Body of pancreas (tissue), 4 donors: ENCODE measurements around the gene PAM. TPM values are rescaled to one million over a fixed set of nuclear protein-coding genes. Genes with fewer than 3 reads are reported as not detected.
"Not testable (repeated sequence)": the region's sequence is repeated elsewhere in the genome, so short reads cannot be mapped to it uniquely, and the experiment has no call there.

Experiments used
- ATAC-seq: fragments of 150-250 bp; one replicate; pipeline ENCODE4 v1.9.1; 2016
- DNase-seq, 4 donors: peaks; one replicate each; pipeline ENCODE4 v3.0.0-alpha.2; 2019
- H3K27ac ChIP-seq, 4 donors: fragments of 200-600 bp; sonication (generic); 1 replicate in 3 of 4; 2 replicates in 1 of 4; pipeline versions ENCODE4 v1.5.1 to v1.6.1; 2016 to 2019; ENCODE audit warnings: mild to moderate bottlenecking in 1 of 4, mixed read lengths in 1 of 4, moderate library complexity in 1 of 4
- H3K27me3 ChIP-seq, 2 donors: fragments of 200-600 bp; sonication (generic); one replicate each; pipeline ENCODE4 v1.6.0; 2016; ENCODE audit warnings: mild to moderate bottlenecking in 1 of 2
- H3K36me3 ChIP-seq, 2 donors: fragments of 200-600 bp; sonication (generic); replicated peaks in 1 of 2; 2 replicates each; pipeline ENCODE4 v1.5.1; 2016; ENCODE audit warnings: low read depth in 2 of 2; ENCODE audit not compliant: insufficient read depth in 1 of 2
- H3K4me1 ChIP-seq: fragments of 200-600 bp; sonication (generic); one replicate; pipeline ENCODE4 v1.6.0; 2016
- H3K4me3 ChIP-seq, 2 donors: fragments of 200-600 bp; sonication (generic); 1 replicate in 1 of 2; 2 replicates in 1 of 2; pipeline ENCODE4 v1.5.1; 2016 to 2019
- H3K9me3 ChIP-seq, 3 donors: fragments of 200-600 bp; sonication (generic); 1 replicate in 2 of 3; 2 replicates in 1 of 3; pipeline ENCODE4 v1.5.1; 2016
- POLR2A ChIP-seq, 3 donors: fragments of 450-650 bp; IDR thresholded peaks; one replicate each; pipeline ENCODE4 v1.6.1; 2016; ENCODE audit warnings: antibody characterized with exemption in 3 of 3, mild to moderate bottlenecking in 2 of 3
- whole genome bisulfite sequencing, 2 donors: methylation state at CpG; one replicate each; pipeline ENCODE4 v1.1.5; 2017; 5-methylcytosine and 5-hydroxymethylcytosine counted together
- intact Hi-C: fragments of 100-400 bp; cut with DNase I; formaldehyde crosslinking; loops from one replicate; pipeline ENCODE4 v1.15.1; 2023
- total RNA-seq, 2 donors: library from RNA; depleted of rRNA; stranded (reverse); fragments of >200 nt; gene quantifications; one replicate each; pipeline ENCODE4 v1.1.0, GENCODE V29; 2016
- TF ChIP-seq, protein P1 (sequence below), 7 experiments: fragments of 450-650 bp in 4 of 7; fragments of 200-600 bp in 3 of 7; sonication (generic) in 3 of 7; IDR thresholded peaks; one replicate each; pipeline ENCODE4 v1.5.1; 2016 to 2019; ENCODE audit warnings: antibody characterized with exemption in 7 of 7

The PAM gene
- total RNA-seq, 2 donors from 2014 or later: 75.2 to 111 TPM

DNA sequence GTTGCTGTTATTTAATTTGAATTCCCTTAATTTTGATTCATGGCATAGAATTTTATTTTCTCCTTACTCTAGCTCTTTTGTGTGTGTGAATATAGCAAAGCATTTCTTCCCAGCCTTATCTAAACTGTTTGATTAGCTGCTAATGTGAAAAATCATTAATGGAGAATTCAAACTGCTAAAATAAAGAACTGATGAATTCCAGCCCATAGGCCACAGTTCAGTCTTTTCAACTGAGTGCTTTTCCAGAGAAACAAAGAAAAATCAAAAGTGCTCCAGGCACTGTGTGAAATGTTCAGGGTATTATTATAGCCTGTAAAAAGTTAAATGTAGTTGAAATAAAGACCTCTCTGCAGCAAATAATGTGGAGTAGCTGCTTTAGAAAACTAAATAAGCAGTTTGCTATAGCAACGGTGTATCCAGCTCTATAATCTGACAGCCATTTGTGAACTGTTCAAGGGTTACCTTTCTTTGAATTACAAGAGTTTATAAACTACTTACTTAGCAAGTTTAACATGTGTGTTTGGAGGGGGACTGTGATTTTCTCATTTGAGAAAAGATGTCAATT, 241.0 kb downstream of the PAM start:
- 82 to 93% methylated on average over 1 of the region's 1 CpG for WGBS, 2 donors
- no peak overlapping the region for H3K4me3 ChIP-seq
- H3K27me3 ChIP-seq: no peaks in the 10 kb centered on the region
- no peak overlapping the region for H3K27ac ChIP-seq
- ATAC-seq: no peak
- H3K9me3 ChIP-seq: no peaks in the 10 kb centered on the region
- DNase-seq: no peak
- no peaks in the 10 kb centered on the region for H3K36me3 ChIP-seq
- intact Hi-C loops: no loop called here
- TF ChIP-seq, protein P1, sequence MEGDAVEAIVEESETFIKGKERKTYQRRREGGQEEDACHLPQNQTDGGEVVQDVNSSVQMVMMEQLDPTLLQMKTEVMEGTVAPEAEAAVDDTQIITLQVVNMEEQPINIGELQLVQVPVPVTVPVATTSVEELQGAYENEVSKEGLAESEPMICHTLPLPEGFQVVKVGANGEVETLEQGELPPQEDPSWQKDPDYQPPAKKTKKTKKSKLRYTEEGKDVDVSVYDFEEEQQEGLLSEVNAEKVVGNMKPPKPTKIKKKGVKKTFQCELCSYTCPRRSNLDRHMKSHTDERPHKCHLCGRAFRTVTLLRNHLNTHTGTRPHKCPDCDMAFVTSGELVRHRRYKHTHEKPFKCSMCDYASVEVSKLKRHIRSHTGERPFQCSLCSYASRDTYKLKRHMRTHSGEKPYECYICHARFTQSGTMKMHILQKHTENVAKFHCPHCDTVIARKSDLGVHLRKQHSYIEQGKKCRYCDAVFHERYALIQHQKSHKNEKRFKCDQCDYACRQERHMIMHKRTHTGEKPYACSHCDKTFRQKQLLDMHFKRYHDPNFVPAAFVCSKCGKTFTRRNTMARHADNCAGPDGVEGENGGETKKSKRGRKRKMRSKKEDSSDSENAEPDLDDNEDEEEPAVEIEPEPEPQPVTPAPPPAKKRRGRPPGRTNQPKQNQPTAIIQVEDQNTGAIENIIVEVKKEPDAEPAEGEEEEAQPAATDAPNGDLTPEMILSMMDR (IDR thresholded peaks at IDR 0.05): no peak
- no peak for TF ChIP-seq POLR2A (IDR thresholded peaks at IDR 0.05)
- H3K4me1 ChIP-seq: no peaks in the 10 kb centered on the region

DNA sequence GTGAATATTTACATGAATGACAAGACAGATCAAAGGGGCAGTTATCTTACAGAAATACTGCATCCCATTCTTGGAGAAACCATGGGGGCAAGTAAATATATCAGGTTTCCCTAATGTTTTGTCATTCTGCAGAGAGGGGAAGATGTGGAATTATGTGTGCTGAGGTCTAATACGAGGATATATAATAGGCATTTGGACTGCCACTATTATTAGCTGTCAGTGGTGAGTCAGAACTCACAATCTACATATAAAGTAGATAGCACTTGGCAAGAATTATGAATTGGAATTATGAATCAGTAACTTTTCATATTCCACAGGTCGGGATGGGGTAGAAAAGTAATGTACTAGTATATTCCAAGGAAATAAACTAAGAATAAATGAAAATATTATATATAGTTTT, 243.1 kb downstream of the PAM start:
- Histone ChIP-seq H3K9me3 (no peaks in the 10 kb centered on the region), H3K4me1 (no peaks in the 10 kb centered on the region), H3K4me3 (no peak overlapping the region), H3K27ac (no peak overlapping the region), H3K36me3 (no peaks in the 10 kb centered on the region), H3K27me3 (no peaks in the 10 kb centered on the region)
- WGBS, 2 donors: 59 to 62% methylated on average over 2 of the region's 2 CpGs
- ATAC-seq (no peak), DNase-seq (no peak)
- intact Hi-C loops: no loop called here
- TF ChIP-seq, protein P1 (IDR thresholded peaks at IDR 0.05): no peak
- no peak for TF ChIP-seq POLR2A (IDR thresholded peaks at IDR 0.05)

DNA sequence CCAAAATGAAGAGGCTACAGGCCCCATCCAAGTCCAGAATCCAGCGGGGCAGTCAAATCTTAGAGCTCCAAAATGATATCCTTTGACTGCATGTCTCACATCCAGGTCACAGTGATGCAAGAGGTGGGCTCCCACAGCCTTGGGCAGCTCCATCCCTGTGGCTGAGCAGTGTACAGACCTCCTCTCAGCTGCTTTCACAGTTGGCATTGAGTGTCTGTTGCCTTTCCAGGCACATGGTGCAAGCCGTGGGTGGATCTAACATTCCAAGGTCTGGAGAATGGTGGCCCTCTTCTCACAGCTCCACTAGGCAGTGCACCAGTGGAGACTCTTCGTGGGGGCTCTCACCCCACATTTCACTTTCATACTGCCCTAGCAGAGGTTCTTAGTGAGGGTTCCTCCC, 244.1 kb downstream of the PAM start:
- DNase-seq: no peak
- Histone ChIP-seq H3K4me1 (no peaks in the 10 kb centered on the region), H3K9me3 (no peaks in the 10 kb centered on the region), H3K4me3 (no peak overlapping the region), H3K36me3 (no peaks in the 10 kb centered on the region), H3K27ac (no peak overlapping the region), H3K27me3 (no peaks in the 10 kb centered on the region)
- ATAC-seq: no peak
- intact Hi-C loops: no loop called here
- TF ChIP-seq, protein P1 (IDR thresholded peaks at IDR 0.05): no peak
- TF ChIP-seq POLR2A (IDR thresholded peaks at IDR 0.05): no peak
- 85 to 95% methylated on average over 3 of the region's 3 CpGs for WGBS, 2 donors

DNA sequence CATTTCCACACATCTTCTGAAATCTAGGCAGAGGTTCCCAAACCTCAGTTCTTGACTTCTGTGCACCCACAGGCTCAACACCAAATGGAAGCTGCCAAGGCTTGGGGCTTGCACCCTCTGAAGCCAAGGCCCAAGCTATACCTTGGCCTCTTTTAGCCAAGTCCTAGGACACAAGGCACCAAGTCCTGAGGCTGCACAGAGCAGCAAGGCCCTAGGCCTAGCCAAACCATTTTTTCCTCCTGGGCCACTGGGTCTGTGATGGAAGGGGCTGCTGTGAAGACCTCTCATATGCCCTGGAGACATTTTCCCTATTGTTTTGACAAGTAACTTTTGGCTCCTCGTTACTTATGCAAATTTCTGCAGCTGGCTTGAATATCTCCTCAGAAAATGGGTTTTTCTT, 244.5 kb downstream of the PAM start:
- H3K27ac ChIP-seq, DNase-seq, H3K27me3 ChIP-seq, H3K9me3 ChIP-seq, H3K4me3 ChIP-seq, H3K36me3 ChIP-seq, H3K4me1 ChIP-seq, ATAC-seq, intact Hi-C loops: not testable (repeated sequence)
- 85 to 93% methylated on average over 1 of the region's 1 CpG for WGBS, 2 donors

DNA sequence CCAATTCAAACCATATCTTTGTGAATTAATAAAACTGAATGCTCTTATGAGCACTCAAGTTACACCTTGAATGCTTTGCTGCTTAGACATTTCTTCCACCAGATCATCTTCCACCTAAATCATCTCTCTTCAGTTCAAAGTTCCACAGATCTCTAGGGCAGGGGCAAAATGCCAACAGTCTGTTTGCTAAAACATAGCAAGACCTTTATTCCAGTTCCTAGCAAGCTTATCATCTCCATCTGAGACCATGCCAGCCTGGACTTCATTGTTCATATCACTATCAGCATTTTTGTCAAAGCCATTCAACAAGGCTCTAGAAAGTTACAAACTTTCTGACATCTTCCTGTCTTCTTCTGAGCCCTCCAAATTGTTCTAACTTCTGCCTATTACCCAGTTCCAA, 245.0 kb downstream of the PAM start:
- Histone ChIP-seq H3K4me3 (no peak overlapping the region), H3K27ac (no peak overlapping the region), H3K36me3 (no peaks in the 10 kb centered on the region), H3K4me1 (no peaks in the 10 kb centered on the region), H3K27me3 (no peaks in the 10 kb centered on the region), H3K9me3 (no peaks in the 10 kb centered on the region)
- no peak for TF ChIP-seq POLR2A (IDR thresholded peaks at IDR 0.05)
- TF ChIP-seq, protein P1 (IDR thresholded peaks at IDR 0.05): no peak
- no peak for ATAC-seq
- intact Hi-C loops: no loop called here
- DNase-seq: no peak
